CD14-positive monocyte (primary cell): ENCODE measurements around the gene GPHA2. TPM values are rescaled to one million over a fixed set of nuclear protein-coding genes. Genes with fewer than 3 reads are reported as not detected.

Experiments
- DNase-seq, 3 donors: peaks; one replicate each; pipeline ENCODE4 v3.0.0-alpha.2; 2011 to 2022
- H2AFZ ChIP-seq: 2 replicates; pipeline ENCODE4 v1.6.0; 2012; ENCODE audit warnings: mild to moderate bottlenecking, low read depth, low read length, inconsistent platforms; ENCODE audit not compliant: insufficient read depth, poor library complexity, severe bottlenecking
- H3K27ac ChIP-seq, 2 donors: 1 replicate in 1 of 2; 2 replicates in 1 of 2; pipeline ENCODE4 v1.5.1; 2012 to 2013; ENCODE audit warnings: low read length in 2 of 2, control low read depth in 1 of 2, inconsistent platforms in 1 of 2, low read depth in 1 of 2, mild to moderate bottlenecking in 1 of 2
- H3K27me3 ChIP-seq, 2 donors: one replicate each; pipeline versions ENCODE4 v1.6.0 to v1.6.1; 2011 to 2013; ENCODE audit warnings: low read length in 2 of 2; ENCODE audit not compliant: control insufficient read depth in 2 of 2, insufficient read depth in 2 of 2
- H3K36me3 ChIP-seq, 2 donors: replicated peaks in 1 of 2; 1 replicate in 1 of 2; 2 replicates in 1 of 2; pipeline versions ENCODE4 v1.5.1 to v1.6.1; 2012 to 2013; ENCODE audit warnings: low read length in 2 of 2, control low read depth in 1 of 2, inconsistent platforms in 1 of 2, mild to moderate bottlenecking in 1 of 2; ENCODE audit not compliant: insufficient read depth in 2 of 2, control insufficient read depth in 1 of 2
- H3K4me1 ChIP-seq, 2 donors: 1 replicate in 1 of 2; 2 replicates in 1 of 2; pipeline versions ENCODE4 v1.5.1 to v1.6.1; 2012 to 2013; ENCODE audit warnings: low read length in 2 of 2, control low read depth in 1 of 2, inconsistent platforms in 1 of 2, mild to moderate bottlenecking in 1 of 2, moderate library complexity in 1 of 2; ENCODE audit not compliant: insufficient read depth in 2 of 2, control insufficient read depth in 1 of 2
- H3K4me2 ChIP-seq: replicated peaks from 2 replicates; pipeline ENCODE3; 2012; ENCODE audit warnings: low read length, moderate library complexity, mild to moderate bottlenecking; ENCODE audit not compliant: poor library complexity, severe bottlenecking; ENCODE audit errors: extremely low read depth
- H3K4me3 ChIP-seq, 3 experiments: fragments of 200-600 bp in 1 of 3; sonication (generic) in 1 of 3; replicated peaks in 1 of 3; 1 replicate in 2 of 3; 2 replicates in 1 of 3; pipeline ENCODE4 v1.5.1; 2011 to 2013; ENCODE audit warnings: low read length in 3 of 3, mild to moderate bottlenecking in 3 of 3, control low read depth in 2 of 3, low read depth in 2 of 3, inconsistent platforms in 1 of 3, moderate library complexity in 1 of 3
- H3K79me2 ChIP-seq: 2 replicates; pipeline ENCODE4 v1.6.0; 2012; ENCODE audit warnings: mild to moderate bottlenecking, control low read depth, inconsistent platforms, low read length, moderate library complexity; ENCODE audit not compliant: insufficient read depth
- H3K9ac ChIP-seq: 2 replicates; pipeline ENCODE4 v1.6.0; 2017; ENCODE audit warnings: low read length, mild to moderate bottlenecking; ENCODE audit not compliant: insufficient read depth, poor library complexity, severe bottlenecking
- H3K9me3 ChIP-seq, 2 donors: replicated peaks in 1 of 2; 1 replicate in 1 of 2; 2 replicates in 1 of 2; pipeline versions ENCODE4 v1.5.1 to v1.6.1; 2012 to 2013; ENCODE audit warnings: low read length in 2 of 2, control low read depth in 1 of 2; ENCODE audit not compliant: control insufficient read depth in 1 of 2, insufficient read depth in 1 of 2
- H4K20me1 ChIP-seq: 2 replicates; pipeline ENCODE4 v1.6.0; 2012; ENCODE audit warnings: mild to moderate bottlenecking, low read length, control low read depth, moderate library complexity; ENCODE audit not compliant: insufficient read depth
- H3K27ac Mint-ChIP-seq, 7 donors: one replicate each; pipeline ENCODE4 v1.8.0; 2020; ENCODE audit warnings: mild to moderate bottlenecking in 7 of 7, mixed read lengths in 7 of 7, moderate library complexity in 6 of 7, inconsistent platforms in 2 of 7
- H3K27me3 Mint-ChIP-seq, 3 donors: one replicate each; pipeline ENCODE4 v1.8.0; 2021 to 2022; ENCODE audit warnings: low read depth in 3 of 3, mild to moderate bottlenecking in 3 of 3, mixed read lengths in 3 of 3, moderate library complexity in 3 of 3, inconsistent platforms in 1 of 3
- H3K36me3 Mint-ChIP-seq, 2 donors: one replicate each; pipeline ENCODE4 v1.8.0; 2020; ENCODE audit warnings: mixed read lengths in 2 of 2, inconsistent platforms in 1 of 2, mild to moderate bottlenecking in 1 of 2
- H3K4me1 Mint-ChIP-seq: one replicate; pipeline ENCODE4 v1.8.0; 2020; ENCODE audit warnings: mild to moderate bottlenecking, mixed read lengths
- H3K4me3 Mint-ChIP-seq, 2 donors: one replicate each; pipeline ENCODE4 v1.8.0; 2020; ENCODE audit warnings: mild to moderate bottlenecking in 2 of 2, mixed read lengths in 2 of 2, moderate library complexity in 1 of 2
- H3K9me3 Mint-ChIP-seq, 7 donors: one replicate each; pipeline ENCODE4 v1.8.0; 2020 to 2022; ENCODE audit warnings: mixed read lengths in 7 of 7, mild to moderate bottlenecking in 6 of 7, moderate library complexity in 6 of 7, inconsistent platforms in 2 of 7
- CTCF ChIP-seq: fragments of 200-600 bp; IDR thresholded peaks from one replicate; pipeline ENCODE4 v1.8.0; 2022; ENCODE audit warnings: antibody characterized with exemption, mild to moderate bottlenecking
- WGBS: methylation state at CpG from one replicate; pipeline ENCODE4 v1.1.5; 2013; ENCODE audit warnings: missing lambda C conversion rate; ENCODE audit not compliant: insufficient coverage; 5-methylcytosine and 5-hydroxymethylcytosine counted together
- intact Hi-C, 2 donors: fragments of 100-400 bp; cut with micrococcal nuclease; formaldehyde crosslinking; loops; one replicate each; pipeline versions ENCODE4 v1.15.0 to v1.15.1; 2023
- polyA plus RNA-seq, 3 donors: library from polyadenylated mRNA; depleted of rRNA in 1 of 3; unstranded in 2 of 3; stranded (reverse) in 1 of 3; fragments of 300-500 nt in 2 of 3; fragments of >200 nt in 1 of 3; fragmentation: Illumina TruSeq in 2 of 3; gene quantifications; 1 replicate in 2 of 3; 2 replicates in 1 of 3; pipeline ENCODE4 v1.2.3, GENCODE V29; 2012 to 2021

GPHA2 gene
- polyA plus RNA-seq, 3 donors = not detected

GRCh38 chr11:64932324-64932723 lies 3.4 kb downstream of the GPHA2 start:
- no peak overlapping the region for H3K27ac ChIP-seq
- H3K36me3 ChIP-seq = peaks cover 43 to 68% of the 10 kb centered on the region in 2 donors
- Mint-ChIP-seq H3K27ac (no peak overlapping the region), H3K27me3 (peaks cover under 1 to 5% (median 1%) of the 10 kb centered on the region in 3 donors), H3K4me1 (peaks cover 4% of the 10 kb centered on the region), H3K9me3 (no peaks in the 10 kb centered on the region), H3K36me3 (peaks cover 71 to 73% of the 10 kb centered on the region in 2 donors), H3K4me3 (no peak overlapping the region)
- no peak overlapping the region for H3K4me3 ChIP-seq
- H4K20me1 ChIP-seq = no peaks in the 10 kb centered on the region
- peaks cover 0 to 3% of the 10 kb centered on the region in 2 donors for H3K4me1 ChIP-seq
- no peaks in the 10 kb centered on the region for H3K27me3 ChIP-seq
- no peaks in the 10 kb centered on the region for H3K9me3 ChIP-seq
- intact Hi-C loops = no loop called here
- H2AFZ ChIP-seq = no peak overlapping the region
- no peak overlapping the region for H3K9ac ChIP-seq
- 100% methylated on average over 1 of the region's 5 CpGs for WGBS
- no peak for DNase-seq
- no peaks in the 10 kb centered on the region for H3K79me2 ChIP-seq
- H3K4me2 ChIP-seq = no peak overlapping the region
- no peak for TF ChIP-seq CTCF

- H3K4me3 Mint-ChIP-seq = no peak overlapping the region
- Histone ChIP-seq H3K27me3 (no peaks in the 10 kb centered on the region), H3K36me3 (peaks cover 43 to 73% of the 10 kb centered on the region in 2 donors), H3K9me3 (no peaks in the 10 kb centered on the region), H3K4me2 (no peak overlapping the region), H2AFZ (no peak overlapping the region), H3K79me2 (no peaks in the 10 kb centered on the region), H3K9ac (no peak overlapping the region), H3K27ac (no peak overlapping the region), H3K4me3 (no peak overlapping the region), H4K20me1 (no peaks in the 10 kb centered on the region), H3K4me1 (peaks cover 1 to 3% of the 10 kb centered on the region in 2 donors)
- H3K9me3 Mint-ChIP-seq = no peaks in the 10 kb centered on the region
- H3K4me1 Mint-ChIP-seq = peaks cover 5% of the 10 kb centered on the region
- TF ChIP-seq CTCF = no peak
- no peak for DNase-seq
- peaks cover 0 to 1% (median 0%) of the 10 kb centered on the region in 3 donors for H3K27me3 Mint-ChIP-seq
- intact Hi-C loops = no loop called here
- no peak overlapping the region for H3K27ac Mint-ChIP-seq
- 83% methylated on average over 2 of the region's 7 CpGs for WGBS
- peaks cover 78 to 80% of the 10 kb centered on the region in 2 donors for H3K36me3 Mint-ChIP-seq
These were observed 4.4 kb downstream of the GPHA2 start for GRCh38 chr11:64931290-64931689.
